ENCODE results near the gene CDHR2.

Gene CDHR2

DNA sequence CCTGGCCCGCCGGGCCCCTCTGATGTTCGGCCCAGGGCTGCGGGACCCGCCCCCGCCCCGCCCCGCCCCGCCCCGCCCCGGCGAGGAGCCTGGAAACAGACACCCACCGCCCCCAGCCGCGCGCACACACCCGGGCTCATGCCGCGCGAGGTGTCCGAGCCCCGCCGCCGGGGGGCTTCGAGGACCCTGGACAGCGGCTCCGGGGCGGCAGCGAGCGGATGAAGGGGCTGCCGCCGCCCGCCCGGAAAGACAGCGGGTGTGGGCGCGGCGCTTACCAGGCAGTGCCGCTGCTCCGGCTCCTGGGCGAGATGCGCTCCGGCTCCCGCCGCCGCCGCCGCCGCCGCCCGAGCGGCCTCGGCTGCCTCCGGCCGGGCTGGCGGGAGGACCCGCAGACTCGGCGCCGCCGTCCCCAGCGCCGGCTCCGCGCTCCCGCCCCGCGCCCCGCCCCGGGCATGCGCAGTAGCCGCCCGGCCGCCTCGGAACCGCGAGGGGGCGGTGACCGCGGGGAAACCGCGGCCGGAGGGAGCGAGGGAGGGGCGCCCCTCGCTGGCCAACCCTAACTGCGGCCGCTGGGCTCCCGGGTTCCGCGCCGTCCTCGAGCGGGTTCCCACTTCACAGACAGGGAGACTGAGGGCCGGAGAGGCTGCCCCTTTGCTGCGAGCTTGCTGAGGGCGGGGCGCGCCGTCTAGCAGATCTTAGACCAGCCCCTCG is 60.7 kb downstream of the CDHR2 start, which contains the start of gene GPRIN1:
Gene GPRIN1 (minus strand): TSS at position 433 of the 711 bp plus-strand sequence. CDS start 10,322 bp downstream, outside the sequence.
- TF ChIP-seq, protein P1, sequence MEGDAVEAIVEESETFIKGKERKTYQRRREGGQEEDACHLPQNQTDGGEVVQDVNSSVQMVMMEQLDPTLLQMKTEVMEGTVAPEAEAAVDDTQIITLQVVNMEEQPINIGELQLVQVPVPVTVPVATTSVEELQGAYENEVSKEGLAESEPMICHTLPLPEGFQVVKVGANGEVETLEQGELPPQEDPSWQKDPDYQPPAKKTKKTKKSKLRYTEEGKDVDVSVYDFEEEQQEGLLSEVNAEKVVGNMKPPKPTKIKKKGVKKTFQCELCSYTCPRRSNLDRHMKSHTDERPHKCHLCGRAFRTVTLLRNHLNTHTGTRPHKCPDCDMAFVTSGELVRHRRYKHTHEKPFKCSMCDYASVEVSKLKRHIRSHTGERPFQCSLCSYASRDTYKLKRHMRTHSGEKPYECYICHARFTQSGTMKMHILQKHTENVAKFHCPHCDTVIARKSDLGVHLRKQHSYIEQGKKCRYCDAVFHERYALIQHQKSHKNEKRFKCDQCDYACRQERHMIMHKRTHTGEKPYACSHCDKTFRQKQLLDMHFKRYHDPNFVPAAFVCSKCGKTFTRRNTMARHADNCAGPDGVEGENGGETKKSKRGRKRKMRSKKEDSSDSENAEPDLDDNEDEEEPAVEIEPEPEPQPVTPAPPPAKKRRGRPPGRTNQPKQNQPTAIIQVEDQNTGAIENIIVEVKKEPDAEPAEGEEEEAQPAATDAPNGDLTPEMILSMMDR (IDR thresholded peaks at IDR 0.05; ENCODE audit: control insufficient read depth, extremely low read depth, insufficient read depth) = peak; percentile 40

DNA sequence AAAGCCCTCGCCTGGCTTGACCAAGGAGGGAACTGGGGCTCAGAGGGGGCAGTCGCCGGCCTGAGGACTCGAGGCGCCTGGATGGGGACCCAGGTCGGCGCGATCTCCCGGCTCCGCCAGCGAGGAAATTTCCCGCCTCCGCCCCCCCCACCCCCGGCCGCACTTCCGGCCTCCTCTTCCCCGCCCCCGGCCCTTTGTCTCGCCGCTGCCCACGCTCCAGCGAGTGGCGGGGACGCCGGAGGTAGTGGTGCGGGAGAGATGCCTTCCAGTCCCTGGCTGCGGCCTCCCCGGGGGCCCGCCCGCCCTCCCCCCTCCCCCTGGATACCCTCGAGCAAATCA is 61.3 kb downstream of the CDHR2 start:
- DNase-seq (ENCODE audit: low read depth) = no peak
- H3K4me3 ChIP-seq (ENCODE audit: low read depth, low read length) = peak overlapping the region; percentile 56
- TF ChIP-seq, protein P1 (IDR thresholded peaks at IDR 0.05; ENCODE audit: control insufficient read depth, extremely low read depth, insufficient read depth) = no peak

More for the DNA sequence above, 60.7 kb downstream of the CDHR2 start, which contains the start of gene GPRIN1:
- peak within 1 kb of the TSS; percentile 56 for H3K4me3 ChIP-seq (ENCODE audit: low read depth, low read length)
- DNase-seq (ENCODE audit: low read depth) = no peak

- DNase-seq (ENCODE audit: low read depth) = peak; percentile 58
- no peak overlapping the region for H3K4me3 ChIP-seq (ENCODE audit: low read depth, low read length)
- TF ChIP-seq, protein P1 (IDR thresholded peaks at IDR 0.05; ENCODE audit: control insufficient read depth, extremely low read depth, insufficient read depth) = no peak
Observed at GRCh38 chr5:176611435-176611834, 62.3 kb downstream of the CDHR2 start.

DNA sequence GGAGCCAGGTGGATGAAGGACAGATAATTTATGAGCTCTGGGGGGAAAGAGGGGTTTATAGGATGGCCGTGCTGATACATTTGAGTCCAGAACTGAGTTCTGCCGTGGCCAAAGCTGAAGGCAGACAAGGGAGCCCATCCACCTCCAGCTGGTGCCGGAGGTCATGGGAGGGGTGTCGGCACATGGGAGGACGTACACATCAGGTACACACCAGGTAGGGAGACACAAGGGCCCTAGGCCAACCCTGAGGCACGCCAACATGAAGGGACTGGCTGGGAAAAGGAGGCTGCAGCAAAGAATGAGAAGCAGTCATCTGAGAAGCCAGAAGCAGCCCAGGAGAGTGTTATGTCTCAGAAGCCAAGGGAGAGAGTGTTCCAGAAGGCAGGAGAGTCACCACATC is 62.9 kb downstream of the CDHR2 start:
- TF ChIP-seq, protein P1 (IDR thresholded peaks at IDR 0.05; ENCODE audit: control insufficient read depth, extremely low read depth, insufficient read depth) = no peak
- no peak overlapping the region for H3K4me3 ChIP-seq (ENCODE audit: low read depth, low read length)
- DNase-seq (ENCODE audit: low read depth) = no peak

- no peak for DNase-seq (ENCODE audit: low read depth)
- H3K4me3 ChIP-seq (ENCODE audit: low read depth, low read length) = no peak overlapping the region
- TF ChIP-seq, protein P1 (IDR thresholded peaks at IDR 0.05; ENCODE audit: control insufficient read depth, extremely low read depth, insufficient read depth) = no peak
Observed at GRCh38 chr5:176612855-176613254, 63.7 kb downstream of the CDHR2 start.

DNA sequence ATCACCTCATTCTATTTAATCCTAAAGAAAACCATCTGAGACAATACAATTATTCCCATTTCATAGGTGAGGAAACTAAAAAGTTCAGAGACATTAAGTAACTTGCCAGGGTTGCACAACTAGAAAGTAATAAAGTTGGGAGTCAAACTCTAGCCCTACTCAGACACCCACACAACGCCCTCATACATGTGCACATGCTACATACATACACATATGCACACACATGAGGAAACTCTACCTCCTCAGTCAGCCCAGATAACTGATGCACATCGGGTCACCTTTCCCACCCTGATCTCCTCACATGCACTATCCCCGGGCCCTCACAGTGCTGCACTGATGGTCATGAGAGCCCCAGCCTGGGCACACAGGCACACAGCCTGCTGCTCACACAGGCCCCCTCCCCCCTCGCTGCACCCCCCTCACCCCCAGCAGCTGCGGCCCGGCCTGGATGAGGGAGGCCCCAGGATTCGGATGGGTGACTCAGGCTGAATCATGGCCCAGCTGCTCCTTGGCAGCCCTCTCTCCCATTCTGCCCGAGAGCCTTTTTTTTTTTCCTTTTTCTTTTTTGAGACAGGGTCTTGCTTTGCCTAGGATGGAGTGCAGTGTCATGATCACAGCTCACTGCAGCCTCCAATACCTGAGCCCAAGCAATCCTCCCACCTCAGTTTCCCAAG is 65.8 kb downstream of the CDHR2 start:
- H3K4me3 ChIP-seq (ENCODE audit: low read depth, low read length) = no peak overlapping the region
- TF ChIP-seq, protein P1 (IDR thresholded peaks at IDR 0.05; ENCODE audit: control insufficient read depth, extremely low read depth, insufficient read depth) = no peak
- DNase-seq (ENCODE audit: low read depth) = no peak

All from LNCaP clone FGC (cell line).